Measurements from ENCODE around the gene PARK7.

PARK7 gene

GRCh38 chr1:7985851-7986612 is 24.5 kb downstream of the PARK7 start:
- DNase-seq, result no peak

- DNase-seq, result no peak
These were observed 26.0 kb downstream of the PARK7 start for GRCh38 chr1:7987528-7987927.

GRCh38 chr1:7988576-7988975 is 27.1 kb downstream of the PARK7 start:
- DNase-seq, result no peak

DNA sequence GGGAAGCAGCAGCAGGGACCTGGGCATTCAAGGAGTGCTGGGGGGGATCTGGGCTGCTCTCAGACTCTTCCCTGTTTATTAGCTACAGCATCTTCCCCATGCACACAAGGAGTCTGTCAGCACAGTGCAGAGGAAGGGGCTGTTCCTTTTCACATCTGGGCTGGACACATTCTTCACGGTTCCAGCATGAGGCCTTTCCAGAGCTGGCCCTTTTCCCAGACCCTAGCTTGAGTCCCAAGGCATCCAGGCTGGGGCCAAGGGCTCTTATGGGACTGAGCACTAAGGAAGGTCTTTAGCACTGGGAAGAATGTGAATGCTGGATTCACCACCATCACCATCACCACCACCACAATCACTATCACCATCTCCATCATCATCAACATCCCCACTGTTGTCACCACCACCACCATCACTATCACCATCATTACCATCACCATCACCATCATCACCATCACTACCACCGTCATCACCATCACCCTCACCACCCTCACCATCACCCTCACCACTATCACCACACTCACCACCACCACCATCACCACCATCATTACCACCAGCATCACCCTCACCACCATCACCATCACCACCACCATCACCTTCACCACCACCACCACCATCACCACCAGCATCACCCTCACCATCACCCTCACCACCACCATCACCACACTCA is 28.4 kb downstream of the PARK7 start:
- no peak for DNase-seq

- DNase-seq, result no peak
These were observed 30.3 kb downstream of the PARK7 start for GRCh38 chr1:7991504-7992440.

DNA sequence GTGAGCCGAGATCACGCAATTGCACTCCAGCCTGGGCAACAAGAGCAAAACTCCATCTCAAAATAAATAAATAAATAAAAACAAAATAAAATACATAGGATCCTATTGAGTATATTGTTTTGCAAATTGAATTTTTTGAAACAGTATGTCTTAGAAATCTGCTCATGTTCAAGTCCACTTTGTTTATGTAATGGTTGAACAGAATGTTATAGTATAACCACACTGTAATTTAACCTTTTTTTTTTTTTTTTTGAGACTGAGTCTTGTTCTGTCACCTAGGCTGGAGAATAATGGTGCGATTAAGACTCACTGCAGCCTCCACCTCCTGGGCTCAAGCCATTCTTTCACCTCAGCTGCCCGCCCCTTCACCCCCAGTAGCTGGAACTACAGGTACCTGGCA is 31.4 kb downstream of the PARK7 start:
- no peak for DNase-seq

DNA sequence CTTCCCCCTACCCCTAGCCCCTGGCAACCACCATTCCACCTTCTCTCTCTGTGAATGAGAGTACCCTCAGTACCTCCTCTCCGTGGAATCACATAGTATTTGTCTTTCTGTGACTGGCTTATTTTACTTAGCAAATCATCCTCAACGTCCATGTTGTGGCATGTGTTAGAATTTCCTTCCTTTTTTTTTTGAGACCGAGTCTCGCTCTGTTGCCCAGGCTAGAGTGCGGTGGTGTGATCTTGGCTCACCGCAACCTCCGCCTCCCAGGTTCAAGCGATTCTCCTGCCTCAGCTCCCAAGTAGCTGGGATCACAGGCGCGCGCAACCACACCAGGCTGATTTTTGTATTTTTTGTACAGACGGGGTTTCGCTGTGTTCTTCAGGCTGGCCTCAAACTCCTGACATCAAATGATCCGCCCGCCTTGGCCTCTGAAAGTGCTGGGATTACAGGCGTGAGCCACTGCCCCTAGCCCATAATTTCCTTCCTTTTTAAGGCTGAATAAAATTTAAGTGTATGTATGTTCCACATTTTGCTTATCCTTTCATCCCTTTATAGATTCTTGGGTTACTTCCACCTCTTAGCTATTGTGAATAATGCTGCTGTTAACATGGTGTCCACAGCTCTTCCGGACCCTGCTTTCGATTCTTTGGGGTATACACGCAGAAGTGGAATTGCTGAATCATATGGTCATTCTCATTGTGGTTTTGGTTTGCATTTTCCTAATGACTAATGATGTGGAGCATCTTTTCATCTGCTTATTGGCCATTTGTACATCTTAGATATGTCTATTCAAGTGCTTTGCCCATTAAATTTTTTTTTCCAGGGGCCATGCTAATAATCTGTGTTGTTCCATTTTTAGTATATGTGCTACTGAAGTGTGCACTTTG is 32.3 kb downstream of the PARK7 start:
- no peak for DNase-seq

- DNase-seq, result no peak
These were observed 33.3 kb downstream of the PARK7 start for GRCh38 chr1:7994827-7995226.

GRCh38 chr1:7995437-7995836 is 33.9 kb downstream of the PARK7 start:
- no peak for DNase-seq

DNA sequence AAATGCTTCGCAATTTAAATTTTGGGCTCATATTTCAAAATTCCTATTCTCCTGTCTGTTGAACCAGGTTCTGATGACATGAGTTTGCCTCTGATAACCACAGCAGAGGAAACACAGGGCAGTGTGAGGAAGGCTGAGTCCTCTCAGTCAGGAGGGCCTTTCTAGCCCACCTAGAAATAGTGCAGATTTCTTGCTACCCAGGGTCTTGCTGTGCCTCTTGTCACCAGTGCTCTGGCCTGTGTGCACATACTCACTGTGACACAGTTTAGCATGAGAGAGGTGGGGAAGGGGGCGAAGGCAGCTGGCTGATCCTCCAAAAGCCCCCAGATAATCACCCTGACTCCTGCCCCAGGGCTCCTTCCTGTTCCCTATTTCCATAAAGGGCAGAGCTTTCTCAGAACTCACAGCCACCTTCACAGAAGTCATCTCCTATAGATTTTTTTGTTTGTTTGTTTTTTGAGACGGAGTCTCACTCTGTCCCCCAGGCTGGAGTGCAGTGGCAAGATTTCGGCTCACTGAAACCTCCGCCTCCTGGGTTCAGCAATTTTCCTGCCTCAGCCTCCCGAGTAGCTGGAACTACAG is 40.9 kb downstream of the PARK7 start:
- no peak for DNase-seq

GRCh38 chr1:8002921-8003320 is 41.4 kb downstream of the PARK7 start:
- no peak for DNase-seq

DNA sequence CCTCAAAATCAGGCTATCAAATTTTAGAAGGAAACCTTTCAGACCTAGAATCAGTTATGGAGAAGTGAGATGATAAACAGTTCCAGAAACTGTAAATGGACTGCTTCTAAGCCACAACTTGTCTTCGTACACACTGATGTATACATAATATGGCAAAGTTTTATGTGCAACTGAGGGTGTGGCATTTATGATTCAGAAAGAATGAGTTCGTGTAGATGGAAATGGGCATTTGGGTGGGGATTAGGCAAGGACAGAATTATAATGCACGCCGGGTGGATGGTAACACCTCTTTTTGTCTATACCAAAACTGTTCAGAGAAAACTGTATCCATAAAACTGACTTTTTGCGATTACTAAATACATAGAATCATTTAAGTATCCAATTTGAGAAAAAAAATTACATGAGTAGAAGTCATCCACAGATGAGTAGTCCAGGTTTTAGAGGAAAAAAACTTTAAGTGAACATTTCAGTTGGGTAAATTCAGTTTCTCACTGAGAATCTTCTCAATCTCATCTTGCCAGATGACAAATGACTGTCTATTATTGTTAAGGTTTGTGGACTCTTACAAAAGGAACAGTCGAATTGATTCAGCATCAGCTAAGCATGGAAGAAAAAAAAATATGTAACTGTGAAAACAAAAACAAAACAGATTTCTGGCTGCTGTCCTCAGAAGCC is 42.1 kb downstream of the PARK7 start:
- no peak for DNase-seq

- no peak for DNase-seq
These were observed 42.7 kb downstream of the PARK7 start for GRCh38 chr1:8004113-8004802.

- DNase-seq, result no peak
These were observed 43.5 kb downstream of the PARK7 start for GRCh38 chr1:8004803-8005573.

DNA sequence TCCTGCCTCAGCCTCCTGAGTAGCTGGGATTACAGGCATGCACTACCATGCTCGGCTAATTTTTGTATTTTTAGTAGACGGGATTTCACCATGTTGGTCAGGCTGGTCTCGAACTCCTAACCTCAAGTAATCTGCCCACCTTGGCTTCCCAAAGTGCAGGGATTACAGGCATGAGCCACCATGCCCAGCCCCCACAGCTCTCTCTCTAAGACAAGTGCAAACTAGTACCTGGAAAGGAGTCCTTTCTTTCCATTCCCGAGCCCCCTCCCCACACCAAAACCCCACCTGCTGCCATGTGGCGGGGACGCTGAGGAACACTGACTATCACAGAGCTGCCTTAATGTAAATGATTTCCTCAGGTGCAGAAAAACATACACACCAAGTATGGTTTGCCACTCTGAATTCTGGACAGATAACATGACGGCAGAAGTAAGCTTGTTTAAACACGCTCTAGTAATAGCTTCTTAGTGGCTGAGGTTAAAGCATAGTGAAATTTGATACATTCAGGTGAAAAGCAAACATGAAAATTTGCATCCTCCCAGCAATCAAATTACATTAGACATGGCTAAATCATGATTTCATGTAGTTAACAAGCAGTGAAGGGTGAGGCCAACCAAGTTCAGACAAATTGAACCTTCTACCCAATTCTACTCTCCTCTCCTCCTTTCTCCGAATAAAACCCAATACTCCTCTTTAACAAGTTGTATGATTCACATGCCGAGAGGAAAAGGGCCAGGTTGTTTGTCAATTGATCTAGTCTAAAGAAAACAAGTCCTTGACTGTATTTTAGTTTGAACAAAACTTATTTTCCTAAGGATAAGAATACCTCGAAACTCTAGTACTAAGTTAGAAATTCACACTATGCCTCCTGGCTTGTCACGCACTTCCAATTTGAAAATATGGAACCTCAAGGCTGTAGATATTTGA is 44.8 kb downstream of the PARK7 start:
- no peak for DNase-seq

GRCh38 chr1:8009043-8010002 is 47.8 kb downstream of the PARK7 start:
- DNase-seq, result no peak

DNA sequence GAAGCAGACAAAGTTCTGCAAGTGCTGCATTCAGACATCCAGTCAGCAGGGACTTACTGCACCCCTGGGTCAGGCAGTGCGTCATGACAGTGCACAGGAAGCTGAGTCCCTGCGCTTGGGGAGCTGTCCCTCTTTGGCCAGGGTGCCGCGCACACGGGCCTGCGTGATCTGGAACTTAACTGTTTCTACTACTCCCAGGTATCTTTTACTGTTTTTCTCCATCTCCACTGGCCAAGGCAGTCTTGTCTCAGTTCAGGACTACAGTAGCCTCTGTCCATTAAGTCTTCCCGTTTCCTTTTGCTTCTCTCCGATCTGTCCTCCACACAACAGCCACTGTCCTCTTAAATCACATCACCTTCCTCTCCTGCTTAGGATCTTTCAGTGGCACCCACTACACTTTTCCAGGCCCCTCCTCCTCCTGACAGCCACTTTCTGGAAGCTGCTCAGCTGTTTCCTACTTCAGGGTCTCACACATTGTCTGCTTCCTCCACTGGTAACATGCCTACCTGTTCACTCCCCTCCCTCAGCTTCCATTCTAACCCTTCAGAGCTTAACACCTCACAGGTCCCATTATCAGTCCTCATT is 48.7 kb downstream of the PARK7 start:
- no peak for DNase-seq
